HEK293 (cell line): ENCODE data around the gene KCNQ1.

Experiments
- SP2 ChIP-seq: fragments of 450-650 bp; formaldehyde crosslinking; IDR thresholded peaks from 2 replicates; pipeline ENCODE4 v1.5.1; 2016; ENCODE audit warnings: missing biosample characterization, missing genetic modification characterization
- ZBTB21 ChIP-seq: fragments of 450-650 bp; formaldehyde crosslinking; IDR thresholded peaks from 2 replicates; pipeline ENCODE4 v1.5.1; 2017; ENCODE audit warnings: missing biosample characterization, missing genetic modification characterization
- ZEB2 ChIP-seq: fragments of 450-650 bp; formaldehyde crosslinking; IDR thresholded peaks from 2 replicates; pipeline ENCODE4 v1.5.1; 2016; ENCODE audit warnings: missing biosample characterization, missing genetic modification characterization
- ZFP41 ChIP-seq: fragments of 450-650 bp; formaldehyde crosslinking; IDR thresholded peaks from 2 replicates; pipeline ENCODE4 v1.5.1; 2016; ENCODE audit warnings: missing biosample characterization, missing genetic modification characterization, borderline replicate concordance
- ZNF132 ChIP-seq: fragments of 450-650 bp; formaldehyde crosslinking; IDR thresholded peaks from 2 replicates; pipeline ENCODE4 v1.5.1; 2017; ENCODE audit warnings: missing biosample characterization, missing genetic modification characterization, borderline replicate concordance
- ZNF423 ChIP-seq: fragments of 450-650 bp; formaldehyde crosslinking; IDR thresholded peaks from 2 replicates; pipeline ENCODE4 v1.5.1; 2016; ENCODE audit warnings: missing biosample characterization, missing genetic modification characterization
- TF ChIP-seq, protein P1 (sequence below): fragments of 450-650 bp; formaldehyde crosslinking; IDR thresholded peaks from 2 replicates; pipeline ENCODE4 v1.5.1; 2016; ENCODE audit warnings: missing biosample characterization, missing genetic modification characterization
- TF ChIP-seq, protein P2 (sequence below): fragments of 450-650 bp; formaldehyde crosslinking; IDR thresholded peaks from 2 replicates; pipeline ENCODE4 v1.5.1; 2017; ENCODE audit warnings: missing biosample characterization, missing genetic modification characterization
- TF ChIP-seq, protein P3 (sequence below): fragments of 450-650 bp; formaldehyde crosslinking; IDR thresholded peaks from 2 replicates; pipeline ENCODE4 v1.5.1; 2016; ENCODE audit warnings: missing biosample characterization, missing genetic modification characterization
- TF ChIP-seq, protein P4 (sequence below): fragments of 450-650 bp; formaldehyde crosslinking; IDR thresholded peaks from 2 replicates; pipeline ENCODE4 v1.5.1; 2016; ENCODE audit warnings: missing biosample characterization, missing genetic modification characterization
- TF ChIP-seq, protein P5 (sequence below): fragments of 450-650 bp; formaldehyde crosslinking; IDR thresholded peaks from 2 replicates; pipeline ENCODE4 v1.5.1; 2016; ENCODE audit warnings: missing biosample characterization, missing genetic modification characterization

DNA sequence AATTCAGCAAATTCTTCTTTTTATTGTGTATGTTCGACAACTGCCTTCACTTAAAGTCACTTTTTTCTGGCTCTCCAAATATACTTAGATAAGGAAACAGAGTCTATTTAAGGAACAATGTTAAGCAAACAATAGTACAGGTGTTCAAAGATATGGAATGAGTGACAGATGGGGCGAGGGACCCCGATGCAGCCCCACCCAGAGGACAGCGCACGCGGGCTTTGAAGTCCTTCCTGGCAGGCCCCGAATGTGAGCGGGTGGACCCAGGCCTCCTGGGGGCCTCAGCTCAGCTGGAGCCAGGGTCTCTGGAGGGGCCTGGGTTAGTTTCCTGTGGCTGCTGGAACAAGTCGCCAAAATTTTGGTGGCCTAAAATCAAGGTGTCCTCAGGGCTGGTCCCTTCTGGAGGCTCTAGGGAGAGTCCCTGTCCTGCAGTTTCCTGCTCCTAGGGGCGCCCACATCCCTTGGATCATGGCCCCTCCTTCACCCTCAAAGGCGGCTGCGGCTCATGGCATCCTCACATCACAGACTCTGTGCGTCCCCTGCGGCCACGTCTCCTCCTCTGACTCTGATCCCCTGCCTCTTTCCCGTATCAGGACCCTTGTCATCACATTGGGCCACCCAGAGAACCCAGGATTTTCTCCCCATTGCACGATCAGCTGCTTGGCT is 295.6 kb downstream of the KCNQ1 start:
- TF ChIP-seq ZFP41 (tag by site-specific recombination) (no peak), ZEB2 (tag by site-specific recombination) (no peak), ZBTB21 (tag by site-specific recombination) (no peak), SP2 (tag by site-specific recombination) (no peak), ZNF132 (tag by site-specific recombination) (no peak), ZNF423 (tag by site-specific recombination) (no peak)
- TF ChIP-seq, protein P1, sequence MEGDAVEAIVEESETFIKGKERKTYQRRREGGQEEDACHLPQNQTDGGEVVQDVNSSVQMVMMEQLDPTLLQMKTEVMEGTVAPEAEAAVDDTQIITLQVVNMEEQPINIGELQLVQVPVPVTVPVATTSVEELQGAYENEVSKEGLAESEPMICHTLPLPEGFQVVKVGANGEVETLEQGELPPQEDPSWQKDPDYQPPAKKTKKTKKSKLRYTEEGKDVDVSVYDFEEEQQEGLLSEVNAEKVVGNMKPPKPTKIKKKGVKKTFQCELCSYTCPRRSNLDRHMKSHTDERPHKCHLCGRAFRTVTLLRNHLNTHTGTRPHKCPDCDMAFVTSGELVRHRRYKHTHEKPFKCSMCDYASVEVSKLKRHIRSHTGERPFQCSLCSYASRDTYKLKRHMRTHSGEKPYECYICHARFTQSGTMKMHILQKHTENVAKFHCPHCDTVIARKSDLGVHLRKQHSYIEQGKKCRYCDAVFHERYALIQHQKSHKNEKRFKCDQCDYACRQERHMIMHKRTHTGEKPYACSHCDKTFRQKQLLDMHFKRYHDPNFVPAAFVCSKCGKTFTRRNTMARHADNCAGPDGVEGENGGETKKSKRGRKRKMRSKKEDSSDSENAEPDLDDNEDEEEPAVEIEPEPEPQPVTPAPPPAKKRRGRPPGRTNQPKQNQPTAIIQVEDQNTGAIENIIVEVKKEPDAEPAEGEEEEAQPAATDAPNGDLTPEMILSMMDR (tag by site-specific recombination) = no peak
- TF ChIP-seq, protein P2, sequence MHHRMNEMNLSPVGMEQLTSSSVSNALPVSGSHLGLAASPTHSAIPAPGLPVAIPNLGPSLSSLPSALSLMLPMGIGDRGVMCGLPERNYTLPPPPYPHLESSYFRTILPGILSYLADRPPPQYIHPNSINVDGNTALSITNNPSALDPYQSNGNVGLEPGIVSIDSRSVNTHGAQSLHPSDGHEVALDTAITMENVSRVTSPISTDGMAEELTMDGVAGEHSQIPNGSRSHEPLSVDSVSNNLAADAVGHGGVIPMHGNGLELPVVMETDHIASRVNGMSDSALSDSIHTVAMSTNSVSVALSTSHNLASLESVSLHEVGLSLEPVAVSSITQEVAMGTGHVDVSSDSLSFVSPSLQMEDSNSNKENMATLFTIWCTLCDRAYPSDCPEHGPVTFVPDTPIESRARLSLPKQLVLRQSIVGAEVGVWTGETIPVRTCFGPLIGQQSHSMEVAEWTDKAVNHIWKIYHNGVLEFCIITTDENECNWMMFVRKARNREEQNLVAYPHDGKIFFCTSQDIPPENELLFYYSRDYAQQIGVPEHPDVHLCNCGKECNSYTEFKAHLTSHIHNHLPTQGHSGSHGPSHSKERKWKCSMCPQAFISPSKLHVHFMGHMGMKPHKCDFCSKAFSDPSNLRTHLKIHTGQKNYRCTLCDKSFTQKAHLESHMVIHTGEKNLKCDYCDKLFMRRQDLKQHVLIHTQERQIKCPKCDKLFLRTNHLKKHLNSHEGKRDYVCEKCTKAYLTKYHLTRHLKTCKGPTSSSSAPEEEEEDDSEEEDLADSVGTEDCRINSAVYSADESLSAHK = no peak
- TF ChIP-seq, protein P3, sequence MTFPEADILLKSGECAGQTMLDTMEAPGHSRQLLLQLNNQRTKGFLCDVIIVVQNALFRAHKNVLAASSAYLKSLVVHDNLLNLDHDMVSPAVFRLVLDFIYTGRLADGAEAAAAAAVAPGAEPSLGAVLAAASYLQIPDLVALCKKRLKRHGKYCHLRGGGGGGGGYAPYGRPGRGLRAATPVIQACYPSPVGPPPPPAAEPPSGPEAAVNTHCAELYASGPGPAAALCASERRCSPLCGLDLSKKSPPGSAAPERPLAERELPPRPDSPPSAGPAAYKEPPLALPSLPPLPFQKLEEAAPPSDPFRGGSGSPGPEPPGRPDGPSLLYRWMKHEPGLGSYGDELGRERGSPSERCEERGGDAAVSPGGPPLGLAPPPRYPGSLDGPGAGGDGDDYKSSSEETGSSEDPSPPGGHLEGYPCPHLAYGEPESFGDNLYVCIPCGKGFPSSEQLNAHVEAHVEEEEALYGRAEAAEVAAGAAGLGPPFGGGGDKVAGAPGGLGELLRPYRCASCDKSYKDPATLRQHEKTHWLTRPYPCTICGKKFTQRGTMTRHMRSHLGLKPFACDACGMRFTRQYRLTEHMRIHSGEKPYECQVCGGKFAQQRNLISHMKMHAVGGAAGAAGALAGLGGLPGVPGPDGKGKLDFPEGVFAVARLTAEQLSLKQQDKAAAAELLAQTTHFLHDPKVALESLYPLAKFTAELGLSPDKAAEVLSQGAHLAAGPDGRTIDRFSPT (tag by site-specific recombination) = no peak
- TF ChIP-seq, protein P4, sequence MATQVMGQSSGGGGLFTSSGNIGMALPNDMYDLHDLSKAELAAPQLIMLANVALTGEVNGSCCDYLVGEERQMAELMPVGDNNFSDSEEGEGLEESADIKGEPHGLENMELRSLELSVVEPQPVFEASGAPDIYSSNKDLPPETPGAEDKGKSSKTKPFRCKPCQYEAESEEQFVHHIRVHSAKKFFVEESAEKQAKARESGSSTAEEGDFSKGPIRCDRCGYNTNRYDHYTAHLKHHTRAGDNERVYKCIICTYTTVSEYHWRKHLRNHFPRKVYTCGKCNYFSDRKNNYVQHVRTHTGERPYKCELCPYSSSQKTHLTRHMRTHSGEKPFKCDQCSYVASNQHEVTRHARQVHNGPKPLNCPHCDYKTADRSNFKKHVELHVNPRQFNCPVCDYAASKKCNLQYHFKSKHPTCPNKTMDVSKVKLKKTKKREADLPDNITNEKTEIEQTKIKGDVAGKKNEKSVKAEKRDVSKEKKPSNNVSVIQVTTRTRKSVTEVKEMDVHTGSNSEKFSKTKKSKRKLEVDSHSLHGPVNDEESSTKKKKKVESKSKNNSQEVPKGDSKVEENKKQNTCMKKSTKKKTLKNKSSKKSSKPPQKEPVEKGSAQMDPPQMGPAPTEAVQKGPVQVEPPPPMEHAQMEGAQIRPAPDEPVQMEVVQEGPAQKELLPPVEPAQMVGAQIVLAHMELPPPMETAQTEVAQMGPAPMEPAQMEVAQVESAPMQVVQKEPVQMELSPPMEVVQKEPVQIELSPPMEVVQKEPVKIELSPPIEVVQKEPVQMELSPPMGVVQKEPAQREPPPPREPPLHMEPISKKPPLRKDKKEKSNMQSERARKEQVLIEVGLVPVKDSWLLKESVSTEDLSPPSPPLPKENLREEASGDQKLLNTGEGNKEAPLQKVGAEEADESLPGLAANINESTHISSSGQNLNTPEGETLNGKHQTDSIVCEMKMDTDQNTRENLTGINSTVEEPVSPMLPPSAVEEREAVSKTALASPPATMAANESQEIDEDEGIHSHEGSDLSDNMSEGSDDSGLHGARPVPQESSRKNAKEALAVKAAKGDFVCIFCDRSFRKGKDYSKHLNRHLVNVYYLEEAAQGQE (tag by site-specific recombination) = no peak
- TF ChIP-seq, protein P5, sequence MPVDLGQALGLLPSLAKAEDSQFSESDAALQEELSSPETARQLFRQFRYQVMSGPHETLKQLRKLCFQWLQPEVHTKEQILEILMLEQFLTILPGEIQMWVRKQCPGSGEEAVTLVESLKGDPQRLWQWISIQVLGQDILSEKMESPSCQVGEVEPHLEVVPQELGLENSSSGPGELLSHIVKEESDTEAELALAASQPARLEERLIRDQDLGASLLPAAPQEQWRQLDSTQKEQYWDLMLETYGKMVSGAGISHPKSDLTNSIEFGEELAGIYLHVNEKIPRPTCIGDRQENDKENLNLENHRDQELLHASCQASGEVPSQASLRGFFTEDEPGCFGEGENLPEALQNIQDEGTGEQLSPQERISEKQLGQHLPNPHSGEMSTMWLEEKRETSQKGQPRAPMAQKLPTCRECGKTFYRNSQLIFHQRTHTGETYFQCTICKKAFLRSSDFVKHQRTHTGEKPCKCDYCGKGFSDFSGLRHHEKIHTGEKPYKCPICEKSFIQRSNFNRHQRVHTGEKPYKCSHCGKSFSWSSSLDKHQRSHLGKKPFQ (tag by site-specific recombination) = no peak
